Measurements from ENCODE around the gene WNT2. TPM values are rescaled to one million over a fixed set of nuclear protein-coding genes. Genes with fewer than 3 reads are reported as not detected.

The WNT2 gene
- total RNA-seq, 1 donor: 9.9 TPM

DNA sequence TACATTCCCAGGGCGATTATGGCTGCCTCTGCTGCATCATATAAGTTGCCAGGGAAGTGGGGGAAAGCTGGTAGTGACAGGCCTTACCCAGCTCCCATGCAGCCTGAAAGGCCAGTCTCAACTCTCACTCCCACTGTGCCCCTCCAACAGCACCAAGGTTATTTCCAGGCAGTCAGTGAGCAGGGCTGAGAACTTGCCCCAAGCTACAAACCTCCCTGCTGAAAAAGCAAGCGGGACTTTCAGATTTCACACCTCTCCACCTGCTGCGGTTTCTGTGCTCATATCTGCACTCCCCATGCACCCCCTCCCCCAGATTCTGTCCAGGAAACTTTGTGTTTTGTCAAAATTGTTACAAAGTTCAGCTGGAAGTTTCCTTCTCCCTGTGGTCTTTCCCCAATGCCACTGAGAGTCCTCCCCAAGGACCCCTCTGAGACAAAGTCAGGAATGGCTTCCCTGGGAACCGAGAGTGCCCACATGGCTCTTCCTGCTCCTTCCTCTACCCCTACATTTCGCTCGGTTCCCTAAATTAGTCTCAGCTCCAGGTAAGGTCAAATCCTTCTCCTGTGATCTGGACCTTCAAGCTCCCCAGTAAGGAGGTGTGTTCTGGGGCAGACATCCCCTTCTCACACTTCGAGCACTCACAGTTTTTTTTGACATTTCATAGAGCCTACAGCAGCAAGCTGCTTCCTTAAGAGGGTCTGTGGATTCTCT, 25.3 kb upstream of the WNT2 start:
- no peak overlapping the region for H3K4me3 ChIP-seq (ENCODE audit: low read depth, low read length)
- TF ChIP-seq CTCF (IDR thresholded peaks at IDR 0.05; ENCODE audit: insufficient read depth, low read length): no peak

DNA sequence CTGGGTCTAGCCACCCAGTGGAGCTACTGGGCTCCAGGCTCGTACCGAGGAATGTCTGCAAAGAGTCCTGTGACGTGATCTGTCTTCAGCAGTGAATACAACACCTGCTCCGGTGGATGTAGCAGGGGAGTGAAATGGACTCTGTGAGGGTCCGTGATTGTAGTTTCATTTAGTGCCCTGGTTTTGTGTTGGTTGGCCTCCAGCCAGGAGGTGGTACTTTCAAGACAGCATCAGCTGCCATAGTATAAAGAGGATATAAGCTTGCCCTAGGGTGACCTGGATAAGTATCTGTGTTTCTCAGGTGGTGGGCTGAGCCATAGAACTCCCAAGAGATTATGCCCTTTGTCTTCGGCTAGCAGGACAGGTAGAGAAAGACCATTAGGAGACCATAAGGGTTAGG, 24.6 kb upstream of the WNT2 start:
- H3K4me3 ChIP-seq (ENCODE audit: low read depth, low read length): no peak overlapping the region
- TF ChIP-seq CTCF (IDR thresholded peaks at IDR 0.05; ENCODE audit: insufficient read depth, low read length): no peak
- no peak for DNase-seq (ENCODE audit: low read depth)

More for the DNA sequence above, 25.3 kb upstream of the WNT2 start:
- no peak for DNase-seq (ENCODE audit: low read depth)

- no peak for DNase-seq (ENCODE audit: low read depth)
- no peak for TF ChIP-seq CTCF (IDR thresholded peaks at IDR 0.05; ENCODE audit: insufficient read depth, low read length)
- no peak overlapping the region for H3K4me3 ChIP-seq (ENCODE audit: low read depth, low read length)
Observed at GRCh38 chr7:117346161-117346560, 23.3 kb upstream of the WNT2 start.

DNA sequence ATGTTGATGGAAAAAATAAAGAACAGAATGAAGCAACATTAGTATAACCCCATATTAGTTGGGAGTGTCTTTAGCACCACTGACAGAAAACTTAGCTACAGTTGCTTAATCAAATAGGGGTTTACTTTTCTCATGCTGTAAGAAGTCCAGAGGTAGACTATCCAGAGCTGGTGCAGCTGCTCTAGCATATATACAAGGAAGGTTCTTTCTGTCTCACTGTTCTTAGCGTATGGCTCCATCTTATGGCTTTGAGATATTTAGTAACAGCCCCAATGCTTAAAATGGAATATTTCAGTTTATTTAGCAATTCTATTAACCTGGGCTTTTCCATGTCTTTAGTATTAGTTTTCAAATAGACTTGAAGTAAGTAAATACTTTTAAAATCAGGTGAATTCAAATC, 15.2 kb upstream of the WNT2 start:
- peak; percentile 67 for DNase-seq (ENCODE audit: low read depth)
- H3K4me3 ChIP-seq (ENCODE audit: low read depth, low read length): no peak overlapping the region
- peak; percentile 15 for TF ChIP-seq CTCF (IDR thresholded peaks at IDR 0.05; ENCODE audit: insufficient read depth, low read length)

DNA sequence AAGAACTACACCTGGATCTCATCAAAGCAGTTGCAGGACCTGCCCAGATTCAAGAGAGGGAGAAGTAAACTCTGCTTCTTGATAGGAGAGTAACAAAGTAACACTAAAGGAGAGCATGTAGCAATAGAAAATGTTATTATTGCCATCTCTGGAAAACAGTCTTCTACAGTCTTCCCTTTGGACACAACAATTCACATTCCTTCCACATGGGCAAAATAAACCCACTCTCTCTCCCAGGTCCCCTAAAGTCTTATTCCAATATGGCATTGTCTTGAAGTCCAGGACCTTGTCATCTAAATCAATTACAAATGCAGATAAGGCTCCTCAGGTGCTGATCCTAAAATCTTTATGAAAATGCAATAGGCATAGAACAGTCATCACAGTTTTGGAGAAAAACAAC, 10.3 kb upstream of the WNT2 start:
- no peak overlapping the region for H3K4me3 ChIP-seq (ENCODE audit: low read depth, low read length)
- TF ChIP-seq CTCF (IDR thresholded peaks at IDR 0.05; ENCODE audit: insufficient read depth, low read length): peak; percentile 27
- DNase-seq (ENCODE audit: low read depth): no peak

GRCh38 chr7:117332031-117332430, 9.2 kb upstream of the WNT2 start:
- no peak overlapping the region for H3K4me3 ChIP-seq (ENCODE audit: low read depth, low read length)
- DNase-seq (ENCODE audit: low read depth): no peak
- TF ChIP-seq CTCF (IDR thresholded peaks at IDR 0.05; ENCODE audit: insufficient read depth, low read length): no peak

DNA sequence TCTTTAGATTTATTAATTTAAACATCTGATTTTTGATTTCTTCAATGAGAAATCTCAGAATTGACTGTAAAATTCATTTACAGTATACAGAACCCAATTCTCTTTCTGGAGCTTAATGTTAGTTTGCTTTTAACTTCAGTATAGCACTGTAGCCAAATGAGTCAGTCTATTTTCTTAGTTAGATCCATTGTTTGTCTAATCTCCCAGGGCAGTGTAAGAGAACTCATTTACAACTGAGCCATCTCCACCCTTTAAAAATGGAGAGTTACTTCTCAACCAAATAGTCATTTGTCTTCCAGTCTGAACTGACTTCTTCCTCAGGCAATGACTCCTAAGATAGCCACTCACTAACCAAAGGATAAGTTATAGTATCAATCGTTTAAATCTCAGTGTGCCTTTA, 3.0 kb upstream of the WNT2 start:
- peak; percentile 77 for DNase-seq (ENCODE audit: low read depth)
- H3K4me3 ChIP-seq (ENCODE audit: low read depth, low read length): no peak overlapping the region
- TF ChIP-seq CTCF (IDR thresholded peaks at IDR 0.05; ENCODE audit: insufficient read depth, low read length): no peak
